Measurements from ENCODE around the gene MYLK. TPM values are rescaled to one million over a fixed set of nuclear protein-coding genes. Genes with fewer than 3 reads are reported as not detected.
"Not testable (repeated sequence)": the region's sequence is repeated elsewhere in the genome, so short reads cannot be mapped to it uniquely, and the experiment has no call there.

The MYLK gene
- total RNA-seq, 2 experiments from 2014 or later = 0.22 TPM; not detected in 1

DNA sequence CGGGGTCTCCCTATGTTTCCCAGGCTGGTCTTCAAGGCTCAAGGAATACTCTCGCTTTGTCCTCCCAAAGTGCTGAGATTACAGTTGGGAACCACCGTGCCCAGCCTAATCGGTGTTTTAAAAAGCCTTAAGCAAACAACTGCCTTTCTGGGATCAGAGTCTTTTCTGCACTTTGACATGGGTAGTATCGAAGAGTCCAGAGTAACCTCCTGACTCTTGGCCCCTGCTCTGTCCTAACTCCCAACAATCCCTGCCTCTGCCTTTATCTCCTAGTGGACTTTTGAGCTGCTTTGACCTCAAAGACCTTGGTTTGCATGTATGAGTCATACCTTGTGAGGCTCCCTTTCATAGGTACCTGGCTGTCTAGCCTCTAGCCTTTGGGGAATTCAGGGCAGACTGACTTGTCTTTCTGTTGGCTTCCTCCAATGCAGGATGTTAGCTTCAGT, 278.3 kb downstream of the MYLK start:
- TF ChIP-seq, protein P1, sequence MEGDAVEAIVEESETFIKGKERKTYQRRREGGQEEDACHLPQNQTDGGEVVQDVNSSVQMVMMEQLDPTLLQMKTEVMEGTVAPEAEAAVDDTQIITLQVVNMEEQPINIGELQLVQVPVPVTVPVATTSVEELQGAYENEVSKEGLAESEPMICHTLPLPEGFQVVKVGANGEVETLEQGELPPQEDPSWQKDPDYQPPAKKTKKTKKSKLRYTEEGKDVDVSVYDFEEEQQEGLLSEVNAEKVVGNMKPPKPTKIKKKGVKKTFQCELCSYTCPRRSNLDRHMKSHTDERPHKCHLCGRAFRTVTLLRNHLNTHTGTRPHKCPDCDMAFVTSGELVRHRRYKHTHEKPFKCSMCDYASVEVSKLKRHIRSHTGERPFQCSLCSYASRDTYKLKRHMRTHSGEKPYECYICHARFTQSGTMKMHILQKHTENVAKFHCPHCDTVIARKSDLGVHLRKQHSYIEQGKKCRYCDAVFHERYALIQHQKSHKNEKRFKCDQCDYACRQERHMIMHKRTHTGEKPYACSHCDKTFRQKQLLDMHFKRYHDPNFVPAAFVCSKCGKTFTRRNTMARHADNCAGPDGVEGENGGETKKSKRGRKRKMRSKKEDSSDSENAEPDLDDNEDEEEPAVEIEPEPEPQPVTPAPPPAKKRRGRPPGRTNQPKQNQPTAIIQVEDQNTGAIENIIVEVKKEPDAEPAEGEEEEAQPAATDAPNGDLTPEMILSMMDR (IDR thresholded peaks at IDR 0.05) = no peak
- Mint-ChIP-seq H3K36me3 (ENCODE audit: low read depth) (peaks cover 7% of the 10 kb centered on the region), H3K4me3 (no peak overlapping the region), H3K9me3 (no peaks in the 10 kb centered on the region), H3K27ac (no peak overlapping the region), H3K27me3 (no peaks in the 10 kb centered on the region), H3K4me1 (ENCODE audit: low read depth) (no peaks in the 10 kb centered on the region)
- ChIA-PET CTCF (no interaction called here), POLR2A (no interaction called here)
- ATAC-seq (ENCODE audit: poor library complexity) = no peak
- DNase-seq = no peak
- no peaks in the 10 kb centered on the region for H3K9me3 ChIP-seq (ENCODE audit: control insufficient read depth in 1 of 2, insufficient read depth in 1 of 2, low read length in 2 of 2)
- H3K36me3 ChIP-seq (ENCODE audit: insufficient read depth, low read length) = no peaks in the 10 kb centered on the region
- no peaks in the 10 kb centered on the region for H3K27me3 ChIP-seq (ENCODE audit: control insufficient read depth in 1 of 2, insufficient read depth in 2 of 2, low read length in 2 of 2)
- H3K4me3 ChIP-seq (ENCODE audit: low read length) = no peak overlapping the region
- no peak overlapping the region for H3K27ac ChIP-seq (ENCODE audit: low read depth in 1 of 2, low read length in 2 of 2)
- H3K4me1 ChIP-seq (ENCODE audit: insufficient read depth, low read length) = no peaks in the 10 kb centered on the region
- intact Hi-C loops (cut with DNase I, micrococcal nuclease) = no loop called here

DNA sequence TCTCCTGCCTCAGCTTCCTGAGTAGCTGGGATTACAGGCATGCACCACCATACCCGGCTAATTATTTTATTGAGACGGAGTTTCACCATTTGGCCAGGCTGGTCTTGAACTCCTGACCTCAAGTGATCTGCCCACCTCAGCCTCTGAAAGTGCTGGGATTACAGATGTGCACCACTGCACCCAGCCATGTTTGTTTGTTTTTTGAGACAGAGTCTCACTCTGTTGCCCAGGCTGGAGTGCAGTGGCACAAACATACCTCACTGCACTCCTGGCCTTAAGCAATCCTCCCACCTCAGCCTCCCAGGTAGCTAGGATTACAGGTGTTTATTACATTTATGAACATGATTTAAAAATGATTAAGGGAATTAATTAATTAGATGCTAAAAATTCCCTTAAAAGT, 281.0 kb downstream of the MYLK start:
- DNase-seq; H3K27ac Mint-ChIP-seq; H3K27me3 ChIP-seq (ENCODE audit: control insufficient read depth in 1 of 2, insufficient read depth in 2 of 2, low read length in 2 of 2); intact Hi-C loops (cut with DNase I, micrococcal nuclease); ATAC-seq (ENCODE audit: poor library complexity); H3K27ac ChIP-seq (ENCODE audit: low read depth in 1 of 2, low read length in 2 of 2); H3K4me1 Mint-ChIP-seq (ENCODE audit: low read depth); H3K36me3 Mint-ChIP-seq (ENCODE audit: low read depth); H3K36me3 ChIP-seq (ENCODE audit: insufficient read depth, low read length); CTCF ChIA-PET; H3K4me3 ChIP-seq (ENCODE audit: low read length); H3K4me1 ChIP-seq (ENCODE audit: insufficient read depth, low read length); POLR2A ChIA-PET; H3K9me3 ChIP-seq (ENCODE audit: control insufficient read depth in 1 of 2, insufficient read depth in 1 of 2, low read length in 2 of 2); H3K9me3 Mint-ChIP-seq; H3K27me3 Mint-ChIP-seq; H3K4me3 Mint-ChIP-seq: not testable (repeated sequence)

DNA sequence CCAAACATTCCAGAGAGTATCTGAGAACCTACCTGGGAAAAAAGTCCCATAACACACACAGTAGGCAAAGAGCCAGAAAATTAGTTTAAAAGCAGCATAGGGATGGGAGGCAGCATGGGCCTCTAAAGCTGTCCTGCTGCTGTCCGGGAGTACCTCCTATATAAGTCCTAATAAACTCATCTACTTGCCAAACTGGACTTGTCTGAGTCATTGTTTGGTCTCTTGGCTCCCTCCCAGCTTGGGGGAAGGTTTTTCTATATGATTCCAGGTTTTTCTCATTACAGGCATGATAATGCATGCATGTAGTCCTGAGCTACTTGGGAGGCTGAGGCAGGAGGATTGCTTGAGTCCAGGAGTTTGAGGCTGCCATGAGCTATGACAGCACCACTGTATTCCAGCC, 281.8 kb downstream of the MYLK start:
- DNase-seq (no peak), ATAC-seq (ENCODE audit: poor library complexity) (no peak)
- Mint-ChIP-seq H3K9me3 (no peaks in the 10 kb centered on the region), H3K27me3 (no peaks in the 10 kb centered on the region), H3K27ac (no peak overlapping the region), H3K36me3 (ENCODE audit: low read depth) (peaks cover 7% of the 10 kb centered on the region), H3K4me3 (no peak overlapping the region), H3K4me1 (ENCODE audit: low read depth) (no peaks in the 10 kb centered on the region)
- H3K27me3 ChIP-seq (ENCODE audit: control insufficient read depth in 1 of 2, insufficient read depth in 2 of 2, low read length in 2 of 2) = no peaks in the 10 kb centered on the region
- H3K4me1 ChIP-seq (ENCODE audit: insufficient read depth, low read length) = no peaks in the 10 kb centered on the region
- ChIA-PET CTCF (no interaction called here), POLR2A (interaction anchor here (1.6 kb wide), 1 partner anchor 15 kb away, joined by 3 read pairs; no protein-coding TSS in a partner anchor)
- no peaks in the 10 kb centered on the region for H3K9me3 ChIP-seq (ENCODE audit: control insufficient read depth in 1 of 2, insufficient read depth in 1 of 2, low read length in 2 of 2)
- intact Hi-C loops (cut with DNase I, micrococcal nuclease) = no loop called here
- H3K4me3 ChIP-seq (ENCODE audit: low read length) = no peak overlapping the region
- TF ChIP-seq, protein P1 (IDR thresholded peaks at IDR 0.05) = no peak
- H3K27ac ChIP-seq (ENCODE audit: low read depth in 1 of 2, low read length in 2 of 2) = no peak overlapping the region
- H3K36me3 ChIP-seq (ENCODE audit: insufficient read depth, low read length) = no peaks in the 10 kb centered on the region

DNA sequence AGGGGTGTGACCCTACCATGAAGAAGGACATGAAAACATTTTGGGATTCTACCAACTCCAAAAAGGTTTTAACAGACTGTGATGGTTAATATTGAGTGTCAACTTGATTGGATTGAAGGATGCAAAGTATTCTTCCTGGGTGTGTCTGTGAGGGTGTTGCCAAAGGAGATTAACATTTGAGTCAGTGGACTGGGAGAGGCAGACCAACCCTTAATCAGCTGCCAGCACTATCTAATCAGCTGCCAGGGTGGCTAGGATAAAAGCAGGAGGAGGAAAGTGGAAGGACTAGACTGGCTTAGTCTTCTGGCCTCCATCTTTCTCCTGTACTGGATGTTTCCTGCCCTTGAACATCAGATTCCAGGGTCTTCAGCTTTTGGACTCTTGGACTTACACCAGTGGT, 283.3 kb downstream of the MYLK start:
- H3K36me3 Mint-ChIP-seq (ENCODE audit: low read depth); H3K27ac Mint-ChIP-seq; ATAC-seq (ENCODE audit: poor library complexity); H3K27me3 ChIP-seq (ENCODE audit: control insufficient read depth in 1 of 2, insufficient read depth in 2 of 2, low read length in 2 of 2); H3K9me3 Mint-ChIP-seq; CTCF ChIA-PET; H3K4me1 ChIP-seq (ENCODE audit: insufficient read depth, low read length); POLR2A ChIA-PET; H3K9me3 ChIP-seq (ENCODE audit: control insufficient read depth in 1 of 2, insufficient read depth in 1 of 2, low read length in 2 of 2); DNase-seq; H3K36me3 ChIP-seq (ENCODE audit: insufficient read depth, low read length); H3K27me3 Mint-ChIP-seq; H3K4me3 ChIP-seq (ENCODE audit: low read length); H3K4me3 Mint-ChIP-seq; intact Hi-C loops (cut with DNase I, micrococcal nuclease); H3K4me1 Mint-ChIP-seq (ENCODE audit: low read depth); H3K27ac ChIP-seq (ENCODE audit: low read depth in 1 of 2, low read length in 2 of 2): not testable (repeated sequence)
